HepG2 (cell line): ENCODE data around the gene TEX29. TPM values are rescaled to one million over a fixed set of nuclear protein-coding genes. Genes with fewer than 3 reads are reported as not detected.

Source experiments
- E2F5 ChIP-seq: sonication (generic); formaldehyde crosslinking; conservative IDR thresholded peaks from 2 replicates; pipeline ENCODE4 v1.4.0; 2020; ENCODE audit warnings: missing genetic modification reagents
- FOXM1 ChIP-seq: sonication (generic); formaldehyde crosslinking; IDR thresholded peaks from 2 replicates; pipeline ENCODE4 v1.5.0; 2020; ENCODE audit warnings: missing genetic modification reagents
- FOXO4 ChIP-seq: sonication (generic); formaldehyde crosslinking; conservative IDR thresholded peaks from 2 replicates; pipeline ENCODE4 v1.8.1; 2023; ENCODE audit warnings: missing genetic modification reagents
- HDAC2 ChIP-seq: sonication (generic); formaldehyde crosslinking; IDR thresholded peaks from 2 replicates; pipeline ENCODE4 v1.4.0; 2020; ENCODE audit warnings: missing genetic modification reagents
- KDM3A ChIP-seq: IDR thresholded peaks from 2 replicates; pipeline ENCODE4 v1.6.1; 2018; ENCODE audit warnings: low read depth, missing compliant biosample characterization
- NFE2L1 ChIP-seq: sonication (generic); formaldehyde crosslinking; IDR thresholded peaks from 2 replicates; pipeline ENCODE4 v1.4.0; 2020; ENCODE audit warnings: missing genetic modification reagents, mild to moderate bottlenecking, borderline replicate concordance
- NFYB ChIP-seq: sonication (generic); formaldehyde crosslinking; IDR thresholded peaks from 2 replicates; pipeline ENCODE4 v1.4.0; 2020; ENCODE audit warnings: missing genetic modification reagents
- PRMT3 ChIP-seq: sonication (generic); formaldehyde crosslinking; IDR thresholded peaks from 2 replicates; pipeline ENCODE4 v1.8.1; 2022; ENCODE audit warnings: low read depth, mild to moderate bottlenecking, moderate library complexity, missing genetic modification reagents, borderline replicate concordance
- YY1 ChIP-seq: IDR thresholded peaks from 2 replicates; pipeline ENCODE4 v1.6.1; 2011; ENCODE audit warnings: low read length, low read depth, moderate library complexity, mild to moderate bottlenecking; ENCODE audit not compliant: insufficient read depth, insufficient replicate concordance
- ZBTB44 ChIP-seq: sonication (generic); formaldehyde crosslinking; IDR thresholded peaks from 2 replicates; pipeline ENCODE4 v1.4.0; 2020; ENCODE audit warnings: missing genetic modification reagents
- ZFP41 ChIP-seq: sonication (generic); formaldehyde crosslinking; IDR thresholded peaks from 2 replicates; pipeline ENCODE4 v1.4.0; 2020; ENCODE audit warnings: mild to moderate bottlenecking, missing genetic modification reagents, borderline replicate concordance
- ZNF615 ChIP-seq: sonication (generic); formaldehyde crosslinking; IDR thresholded peaks from 2 replicates; pipeline ENCODE4 v1.5.0; 2020; ENCODE audit warnings: mild to moderate bottlenecking, missing genetic modification reagents, borderline replicate concordance
- ZNF800 ChIP-seq: sonication (generic); formaldehyde crosslinking; IDR thresholded peaks from 2 replicates; pipeline ENCODE4 v1.4.0; 2020; ENCODE audit warnings: missing genetic modification reagents
- polyA plus RNA-seq, 8 experiments: library from polyadenylated mRNA; depleted of rRNA in 3 of 8; stranded (reverse) in 7 of 8; unstranded in 1 of 8; fragments of >200 nt; fragmentation: Illumina TruSeq in 4 of 8; extraction: Trizol in 4 of 8; gene quantifications; 2 replicates each; pipeline versions ENCODE4 v1.2.1 to v1.2.3, GENCODE V29; 2011 to 2016; ENCODE audit warnings: low read depth in 4 of 8, missing spikeins in 1 of 8, mixed read lengths in 1 of 8; ENCODE audit not compliant: insufficient read depth in 1 of 8
- total RNA-seq, 5 experiments: library from RNA; depleted of rRNA; stranded (reverse); fragments of >200 nt; fragmentation: Illumina TruSeq; extraction: Trizol; gene quantifications; 2 replicates each; pipeline ENCODE4 v1.2.3, GENCODE V29; 2016; ENCODE audit warnings: low read depth in 1 of 5

The TEX29 gene
- total and polyA plus RNA-seq, 2 of the 13 experiments (the other 11 are each of a cell fraction or from before 2014, with no cell fraction given): 0.12 to 0.22 TPM

GRCh38 chr13:111325941-111326620 is 5.6 kb downstream of the TEX29 start (continued):
- TF ChIP-seq E2F5 (CRISPR knock-in tag) (no peak), ZNF800 (CRISPR knock-in tag) (no peak), PRMT3 (CRISPR knock-in tag) (no peak), NFYB (CRISPR knock-in tag) (no peak), NFE2L1 (CRISPR knock-in tag) (no peak), FOXO4 (CRISPR knock-in tag) (no peak), ZFP41 (CRISPR knock-in tag) (no peak), YY1 (no peak), HDAC2 (no peak), ZBTB44 (CRISPR knock-in tag) (no peak), ZNF615 (no peak), FOXM1 (no peak), KDM3A (CRISPR knock-in tag) (no peak)
